GM08714 (cell line): ENCODE results near the gene ALDH8A1.

Experiments
- H3K4me3 ChIP-seq: fragments of 200-500 bp; sonication (Bioruptor generic); 2 replicates; pipeline ENCODE4 v1.5.1; 2014; ENCODE audit warnings: mild to moderate bottlenecking, low read length, inconsistent platforms
- ZNF274 ChIP-seq: IDR thresholded peaks from 2 replicates; pipeline ENCODE4 v1.6.1; 2012; ENCODE audit warnings: mild to moderate bottlenecking, low read depth, low read length

Gene ALDH8A1

GRCh38 chr6:134883314-134883713, 66.6 kb downstream of the ALDH8A1 start:
- no peak overlapping the region for H3K4me3 ChIP-seq
- TF ChIP-seq ZNF274 = no peak

- no peak overlapping the region for H3K4me3 ChIP-seq
- TF ChIP-seq ZNF274 = no peak
These were observed 67.4 kb downstream of the ALDH8A1 start for GRCh38 chr6:134882426-134883038.

GRCh38 chr6:134880487-134881190, 69.3 kb downstream of the ALDH8A1 start:
- TF ChIP-seq ZNF274 = no peak

GRCh38 chr6:134878136-134878535, 71.8 kb downstream of the ALDH8A1 start:
- no peak overlapping the region for H3K4me3 ChIP-seq
- TF ChIP-seq ZNF274 = no peak

More at GRCh38 chr6:134880487-134881190, 69.3 kb downstream of the ALDH8A1 start:
- H3K4me3 ChIP-seq = no peak overlapping the region

- H3K4me3 ChIP-seq = no peak overlapping the region
- no peak for TF ChIP-seq ZNF274
These were observed 74.5 kb downstream of the ALDH8A1 start for GRCh38 chr6:134875367-134875766.

GRCh38 chr6:134873500-134874388, 76.2 kb downstream of the ALDH8A1 start:
- no peak for TF ChIP-seq ZNF274
- H3K4me3 ChIP-seq = no peak overlapping the region; the same call in 1 of the 2 replicates

- H3K4me3 ChIP-seq = peak overlapping the region; percentile 42; the same call in 1 of the 2 replicates
- TF ChIP-seq ZNF274 = no peak
These were observed 79.0 kb downstream of the ALDH8A1 start for GRCh38 chr6:134870677-134871498.

GRCh38 chr6:134868812-134869211, 81.1 kb downstream of the ALDH8A1 start:
- H3K4me3 ChIP-seq = no peak overlapping the region
- no peak for TF ChIP-seq ZNF274
